C4-2B (cell line): ENCODE data around the gene USP7.
"Not testable (repeated sequence)": the region's sequence is repeated elsewhere in the genome, so short reads cannot be mapped to it uniquely, and the experiment has no call there.

Source experiments
- H3K27ac ChIP-seq: fragments of 450-650 bp; 2 replicates; pipeline ENCODE4 v1.5.1; 2017
- CTCF ChIP-seq: fragments of 450-650 bp; conservative IDR thresholded peaks from 2 replicates; pipeline ENCODE4 v1.5.1; 2017; ENCODE audit warnings: mild to moderate bottlenecking
- ZFX ChIP-seq: fragments of 450-650 bp; IDR thresholded peaks from 2 replicates; pipeline ENCODE4 v1.6.1; 2017

The USP7 gene

GRCh38 chr16:8972843-8973586 is 9.3 kb upstream of the USP7 start:
- no peak for TF ChIP-seq CTCF
- TF ChIP-seq ZFX, result no peak

GRCh38 chr16:8971416-8971815 is 7.7 kb upstream of the USP7 start:
- TF ChIP-seq CTCF (no peak), ZFX (no peak)
- H3K27ac ChIP-seq, result no peak overlapping the region

More at GRCh38 chr16:8972843-8973586, 9.3 kb upstream of the USP7 start:
- no peak overlapping the region for H3K27ac ChIP-seq

GRCh38 chr16:8969202-8969897 is 5.6 kb upstream of the USP7 start:
- not testable (repeated sequence) for H3K27ac ChIP-seq

- not testable (repeated sequence) for H3K27ac ChIP-seq
These were observed 4.3 kb upstream of the USP7 start for GRCh38 chr16:8968054-8968453.

GRCh38 chr16:8967132-8967821 is 3.6 kb upstream of the USP7 start:
- no peak overlapping the region for H3K27ac ChIP-seq
- TF ChIP-seq CTCF (no peak), ZFX (no peak)

- H3K27ac ChIP-seq, result no peak overlapping the region
- TF ChIP-seq ZFX (no peak), CTCF (no peak)
These were observed 3.1 kb upstream of the USP7 start for GRCh38 chr16:8966817-8967131.

- H3K27ac ChIP-seq, result peak overlapping the region; percentile 69
- TF ChIP-seq CTCF (no peak), ZFX (no peak)
These were observed 756 bp upstream of the USP7 start for GRCh38 chr16:8964462-8964861.

GRCh38 chr16:8963010-8963820 is 491 bp downstream of the USP7 start:
- H3K27ac ChIP-seq, result peak overlapping the region; percentile 79
- peak; percentile 89 for TF ChIP-seq ZFX
- TF ChIP-seq CTCF, result no peak
